Neuronal stem cell (in vitro differentiated cells): ENCODE results near the gene MRPL3.
A peak's percentile ranks its signal among the peaks of the same experiment; 100 is the strongest.

ENCODE experiments used
- DNase-seq: peaks from one replicate; pipeline ENCODE4 v3.0.0-alpha.2; 2013; ENCODE audit warnings: low spot score
- H2AFZ ChIP-seq: one replicate; pipeline ENCODE4 v1.6.1; 2013; ENCODE audit warnings: mild to moderate bottlenecking, low read length, inconsistent platforms
- H2AK5ac ChIP-seq: 2 replicates; pipeline ENCODE4 v1.6.1; 2013; ENCODE audit warnings: low read depth, mild to moderate bottlenecking, inconsistent platforms, low read length, moderate library complexity, mixed read lengths
- H2BK120ac ChIP-seq: 2 replicates; pipeline ENCODE4 v1.6.1; 2013; ENCODE audit warnings: low read depth, mild to moderate bottlenecking, inconsistent platforms, low read length, moderate library complexity, mixed read lengths
- H2BK12ac ChIP-seq: one replicate; pipeline ENCODE4 v1.6.1; 2013; ENCODE audit warnings: low read length, inconsistent platforms
- H2BK15ac ChIP-seq: 2 replicates; pipeline ENCODE4 v1.6.1; 2013; ENCODE audit warnings: mild to moderate bottlenecking, low read length, inconsistent platforms, mixed read lengths
- H2BK5ac ChIP-seq: one replicate; pipeline ENCODE4 v1.6.1; 2013; ENCODE audit warnings: inconsistent platforms, mild to moderate bottlenecking, low read length, moderate library complexity
- H3K14ac ChIP-seq: one replicate; pipeline ENCODE4 v1.6.1; 2013; ENCODE audit warnings: low read length, inconsistent platforms
- H3K18ac ChIP-seq: 2 replicates; pipeline ENCODE4 v1.6.1; 2013; ENCODE audit warnings: low read length, inconsistent platforms
- H3K23ac ChIP-seq: 2 replicates; pipeline ENCODE4 v1.6.1; 2013; ENCODE audit warnings: low read depth, mild to moderate bottlenecking, mixed read lengths, low read length, inconsistent platforms; ENCODE audit not compliant: poor library complexity
- H3K27ac ChIP-seq: replicated peaks from 3 replicates; pipeline ENCODE4 v1.5.1; 2013; ENCODE audit warnings: low read length, inconsistent platforms
- H3K27me3 ChIP-seq, 3 experiments: 2 replicates each; pipeline ENCODE4 v1.6.1; 2013; ENCODE audit warnings: low read length in 3 of 3, mild to moderate bottlenecking in 2 of 3, inconsistent platforms in 1 of 3, low read depth in 1 of 3, mixed read lengths in 1 of 3, moderate library complexity in 1 of 3; ENCODE audit not compliant: control insufficient read depth in 3 of 3, insufficient read depth in 3 of 3
- H3K36me3 ChIP-seq, 2 donors: replicated peaks in 1 of 2; 2 replicates each; pipeline ENCODE4 v1.6.1; 2013; ENCODE audit warnings: low read length in 2 of 2; ENCODE audit not compliant: control insufficient read depth in 2 of 2, insufficient read depth in 2 of 2
- H3K4ac ChIP-seq: 2 replicates; pipeline ENCODE4 v1.6.1; 2013; ENCODE audit warnings: inconsistent platforms, mild to moderate bottlenecking, low read length, moderate library complexity
- H3K4me1 ChIP-seq, 2 donors: 1 replicate in 1 of 2; 2 replicates in 1 of 2; pipeline ENCODE4 v1.6.1; 2013; ENCODE audit warnings: low read length in 2 of 2, low read depth in 1 of 2; ENCODE audit not compliant: control insufficient read depth in 2 of 2, insufficient read depth in 1 of 2
- H3K4me2 ChIP-seq: one replicate; pipeline ENCODE4 v1.6.1; 2013; ENCODE audit warnings: mild to moderate bottlenecking, low read length, inconsistent platforms; ENCODE audit not compliant: insufficient read depth, poor library complexity, severe bottlenecking
- H3K4me3 ChIP-seq, 2 donors: 2 replicates each; pipeline ENCODE4 v1.5.1; 2013; ENCODE audit warnings: low read length in 2 of 2, mild to moderate bottlenecking in 2 of 2, inconsistent platforms in 1 of 2, moderate library complexity in 1 of 2
- H3K79me1 ChIP-seq: one replicate; pipeline ENCODE4 v1.6.1; 2013; ENCODE audit warnings: low read depth, mild to moderate bottlenecking, inconsistent platforms, low read length, moderate library complexity
- H3K9ac ChIP-seq: one replicate; pipeline ENCODE4 v1.6.1; 2013; ENCODE audit warnings: mild to moderate bottlenecking, low read depth, low read length, inconsistent platforms; ENCODE audit not compliant: poor library complexity
- H3K9me3 ChIP-seq, 2 donors: replicated peaks in 1 of 2; 2 replicates each; pipeline versions ENCODE3 to v1.6.1; 2013; ENCODE audit warnings: low read length in 2 of 2, mild to moderate bottlenecking in 2 of 2, inconsistent platforms in 1 of 2, low read depth in 1 of 2, mixed read lengths in 1 of 2, moderate library complexity in 1 of 2; ENCODE audit not compliant: control insufficient read depth in 2 of 2, insufficient read depth in 1 of 2
- H4K8ac ChIP-seq: one replicate; pipeline ENCODE4 v1.6.1; 2013; ENCODE audit warnings: low read depth, mild to moderate bottlenecking, inconsistent platforms, low read length, moderate library complexity
- H4K91ac ChIP-seq: one replicate; pipeline ENCODE4 v1.6.1; 2013; ENCODE audit warnings: low read length, low read depth, mild to moderate bottlenecking, inconsistent platforms; ENCODE audit not compliant: poor library complexity
- WGBS, 2 donors: extraction: QIAGEN DNeasy Blood & Tissue Kit; methylation state at CpG; one replicate each; pipeline ENCODE4 v1.1.7; 2013; ENCODE audit warnings: missing lambda C conversion rate in 2 of 2, mixed read lengths in 1 of 2; ENCODE audit not compliant: insufficient read length in 2 of 2, insufficient replicate concordance in 1 of 2; ENCODE audit errors: extremely low coverage in 2 of 2; 5-methylcytosine and 5-hydroxymethylcytosine counted together

MRPL3 gene

DNA sequence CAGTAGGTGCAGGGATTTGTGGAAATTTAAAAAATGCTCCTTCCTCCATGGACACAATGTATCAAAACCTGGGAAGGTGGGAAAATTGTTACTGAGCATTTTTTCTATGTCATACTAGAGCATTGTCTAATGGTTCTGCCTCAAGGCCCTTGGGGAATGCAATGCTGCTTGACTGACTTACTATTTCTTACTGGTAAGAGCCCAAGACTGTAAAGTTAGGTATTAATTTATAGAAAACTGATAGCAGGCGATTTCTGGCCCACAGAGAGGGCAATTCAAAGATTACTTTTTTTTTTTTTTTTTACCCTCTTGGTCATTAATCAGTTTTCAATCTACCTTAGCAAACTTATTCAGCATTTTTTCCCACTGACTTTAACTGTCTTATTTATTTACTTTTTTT is 38.5 kb upstream of the MRPL3 start:
- Histone ChIP-seq H3K9ac (no peak overlapping the region), H2AK5ac (no peak overlapping the region)

GRCh38 chr3:131540821-131541220 is 38.0 kb upstream of the MRPL3 start:
- no peak overlapping the region for H3K23ac ChIP-seq
- no peaks in the 10 kb centered on the region for H3K4me1 ChIP-seq
- DNase-seq, result no peak
- H3K4ac ChIP-seq, result no peak overlapping the region
- H3K27ac ChIP-seq, result no peak overlapping the region
- no peak overlapping the region for H2BK15ac ChIP-seq
- no peak overlapping the region for H3K4me3 ChIP-seq
- no CpG with 5 or more reads among the region's 2 CpGs for WGBS, 2 donors
- H2BK5ac ChIP-seq, result no peak overlapping the region
- no peak overlapping the region for H3K14ac ChIP-seq
- H2BK12ac ChIP-seq, result no peak overlapping the region
- no peaks in the 10 kb centered on the region for H3K27me3 ChIP-seq
- H3K79me1 ChIP-seq, result no peaks in the 10 kb centered on the region
- H3K9me3 ChIP-seq, result no peaks in the 10 kb centered on the region
- peaks cover 0 to 2% of the 10 kb centered on the region in 2 donors for H3K36me3 ChIP-seq
- H2AFZ ChIP-seq, result no peak overlapping the region
- no peak overlapping the region for H3K9ac ChIP-seq
- H2AK5ac ChIP-seq, result peak overlapping the region; percentile 24
- no peak overlapping the region for H4K91ac ChIP-seq
- H2BK120ac ChIP-seq, result no peak overlapping the region
- H3K18ac ChIP-seq, result no peak overlapping the region
- H4K8ac ChIP-seq, result no peak overlapping the region
- H3K4me2 ChIP-seq, result no peak overlapping the region

More for the DNA sequence above, 38.5 kb upstream of the MRPL3 start:
- no CpG with 5 or more reads among the region's 1 CpG for WGBS, 2 donors
- Histone ChIP-seq H3K27me3 (no peaks in the 10 kb centered on the region), H3K23ac (no peak overlapping the region), H3K36me3 (peaks cover 0 to 2% of the 10 kb centered on the region in 2 donors), H2BK12ac (no peak overlapping the region), H3K4me2 (no peak overlapping the region), H2BK15ac (no peak overlapping the region), H3K4ac (no peak overlapping the region), H3K79me1 (no peaks in the 10 kb centered on the region), H4K8ac (no peak overlapping the region), H2BK5ac (no peak overlapping the region), H3K4me3 (no peak overlapping the region), H4K91ac (no peak overlapping the region), H2AFZ (no peak overlapping the region), H2BK120ac (no peak overlapping the region), H3K27ac (no peak overlapping the region), H3K4me1 (no peaks in the 10 kb centered on the region), H3K18ac (no peak overlapping the region), H3K14ac (no peak overlapping the region), H3K9me3 (no peaks in the 10 kb centered on the region)
- DNase-seq, result no peak

- Histone ChIP-seq H3K14ac (no peak overlapping the region), H3K4me2 (no peak overlapping the region), H2BK5ac (no peak overlapping the region), H3K18ac (no peak overlapping the region), H3K9ac (no peak overlapping the region), H3K36me3 (peaks cover 0 to 2% of the 10 kb centered on the region in 2 donors), H3K23ac (no peak overlapping the region), H2BK120ac (no peak overlapping the region), H2BK15ac (no peak overlapping the region), H2AK5ac (no peak overlapping the region), H2AFZ (no peak overlapping the region), H3K79me1 (no peaks in the 10 kb centered on the region), H3K4ac (no peak overlapping the region), H3K27ac (no peak overlapping the region), H3K4me3 (no peak overlapping the region), H2BK12ac (no peak overlapping the region), H4K8ac (no peak overlapping the region), H3K9me3 (no peaks in the 10 kb centered on the region), H3K4me1 (no peaks in the 10 kb centered on the region), H4K91ac (no peak overlapping the region), H3K27me3 (no peaks in the 10 kb centered on the region)
- no peak for DNase-seq
These were observed 37.4 kb upstream of the MRPL3 start for GRCh38 chr3:131540143-131540542.

DNA sequence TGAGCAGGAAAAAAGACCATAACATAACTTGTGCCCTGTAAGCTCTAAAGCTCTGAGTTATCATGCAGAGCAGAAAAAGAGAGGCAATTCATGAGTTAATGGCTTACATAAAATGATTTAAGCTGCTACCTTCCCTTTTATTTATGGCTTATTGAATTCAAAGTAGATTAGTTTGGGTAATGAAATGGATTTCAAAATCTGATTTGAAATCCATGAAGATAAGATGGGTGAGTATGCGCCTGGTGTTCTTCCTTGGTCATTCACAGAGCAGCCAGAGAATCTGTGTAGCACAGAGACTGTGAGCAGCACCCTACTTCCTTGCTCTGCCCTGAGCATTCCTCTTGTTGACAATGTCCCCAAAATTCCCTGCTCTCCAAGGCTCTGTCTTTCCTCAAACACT is 36.2 kb upstream of the MRPL3 start:
- no peak overlapping the region for H3K23ac ChIP-seq

More for the DNA sequence above, 36.2 kb upstream of the MRPL3 start:
- H3K27ac ChIP-seq, result no peak overlapping the region
- H2BK12ac ChIP-seq, result no peak overlapping the region
- no peak for DNase-seq
- no peak overlapping the region for H2BK120ac ChIP-seq
- H2AK5ac ChIP-seq, result no peak overlapping the region
- H3K4ac ChIP-seq, result no peak overlapping the region
- peaks cover 0 to 2% of the 10 kb centered on the region in 2 donors for H3K36me3 ChIP-seq
- no peak overlapping the region for H2BK15ac ChIP-seq
- H3K27me3 ChIP-seq, result no peaks in the 10 kb centered on the region
- no peak overlapping the region for H4K91ac ChIP-seq
- H3K18ac ChIP-seq, result no peak overlapping the region
- H3K4me3 ChIP-seq, result no peak overlapping the region
- no peak overlapping the region for H2AFZ ChIP-seq
- no peak overlapping the region for H3K9ac ChIP-seq
- no peaks in the 10 kb centered on the region for H3K4me1 ChIP-seq
- no peak overlapping the region for H2BK5ac ChIP-seq
- no peak overlapping the region for H3K4me2 ChIP-seq
- H3K79me1 ChIP-seq, result no peaks in the 10 kb centered on the region
- no peaks in the 10 kb centered on the region for H3K9me3 ChIP-seq
- no peak overlapping the region for H3K14ac ChIP-seq
- no CpG with 5 or more reads among the region's 1 CpG for WGBS, 2 donors
- H4K8ac ChIP-seq, result no peak overlapping the region
